Heart right ventricle (tissue), 16 donors: Measurements from ENCODE around the gene PTPRM. TPM values are rescaled to one million over a fixed set of nuclear protein-coding genes. Genes with fewer than 3 reads are reported as not detected.
A peak's percentile ranks its signal among the peaks of the same experiment; 100 is the strongest.

ENCODE experiments used
- ATAC-seq, 8 donors: fragments of 200-7000 bp; cut with Tn5 transposase; one replicate each; pipeline ENCODE4 v1.9.1; 2020; ENCODE audit warnings: mild to moderate bottlenecking in 8 of 8, moderate library complexity in 8 of 8, moderate number of reproducible peaks in 1 of 8
- DNase-seq, 2 donors: peaks; one replicate each; pipeline ENCODE4 v3.0.0-alpha.2; 2020
- H3K27ac ChIP-seq, 10 donors: fragments of 200-600 bp; sonication (generic) in 2 of 10; one replicate each; pipeline versions ENCODE4 v1.5.0 to v1.8.0; 2020 to 2022; ENCODE audit warnings: mild to moderate bottlenecking in 3 of 10
- H3K27me3 ChIP-seq, 7 donors: fragments of 200-600 bp; one replicate each; pipeline ENCODE4 v1.8.0; 2021 to 2022; ENCODE audit warnings: mild to moderate bottlenecking in 2 of 7
- H3K36me3 ChIP-seq, 9 donors: fragments of 200-600 bp; sonication (generic) in 1 of 9; one replicate each; pipeline versions ENCODE4 v1.5.0 to v1.8.0; 2020 to 2022; ENCODE audit warnings: mild to moderate bottlenecking in 2 of 9
- H3K4me1 ChIP-seq, 9 donors: fragments of 200-600 bp; sonication (generic) in 1 of 9; one replicate each; pipeline versions ENCODE4 v1.5.0 to v1.8.0; 2020 to 2022; ENCODE audit warnings: mild to moderate bottlenecking in 4 of 9
- H3K4me3 ChIP-seq, 10 donors: fragments of 200-600 bp; sonication (generic) in 2 of 10; one replicate each; pipeline versions ENCODE4 v1.5.0 to v1.8.0; 2020 to 2022; ENCODE audit warnings: mild to moderate bottlenecking in 7 of 10, moderate library complexity in 2 of 10
- H3K9me3 ChIP-seq, 11 donors: fragments of 200-600 bp in 10 of 11; sonication (generic) in 2 of 11; one replicate each; pipeline versions ENCODE4 v1.5.0 to v1.8.0; 2013 to 2022; ENCODE audit warnings: mild to moderate bottlenecking in 2 of 11, control low read depth in 1 of 11, moderate library complexity in 1 of 11
- WGBS, 2 donors: extraction: QIAGEN DNeasy Blood & Tissue Kit; methylation state at CpG; one replicate each; pipeline ENCODE4 v1.1.7; 2013; ENCODE audit warnings: inconsistent platforms in 1 of 2; 5-methylcytosine and 5-hydroxymethylcytosine counted together
- intact Hi-C, 10 donors: fragments of 100-400 bp; cut with DNase I; formaldehyde crosslinking; loops; one replicate each; pipeline versions ENCODE4 v1.11.1 to v1.14.2; 2022
- polyA plus RNA-seq, 2 donors: library from polyadenylated mRNA; stranded (reverse); fragments of 200-250 nt; gene quantifications; one replicate each; pipeline ENCODE4 v1.2.3, GENCODE V29; 2013
- total RNA-seq, 10 donors: library from RNA; stranded (reverse); fragmentation: NEBNext Ultra II Directional in 3 of 10; extraction: Animal tissue kit (Norgen Biotek cat#: 25700) in 3 of 10; gene quantifications; one replicate each; pipeline versions ENCODE4 v1.2.1 to v1.2.4, GENCODE V29; 2021 to 2023
- TF ChIP-seq, protein P1 (sequence below), 9 donors: fragments of 200-600 bp; sonication (generic) in 2 of 9; IDR thresholded peaks; one replicate each; pipeline versions ENCODE4 v1.5.0 to v1.8.0; 2021 to 2022; ENCODE audit warnings: antibody characterized with exemption in 9 of 9, mild to moderate bottlenecking in 5 of 9, moderate library complexity in 1 of 9
- donor health status: Arrhythmogenic right ventricular cardiomyopathy.
- donor health status: ischemic (EF 13 %, LVEDD 7.1; RV severe dilation, severe dysfunction).
- donor health status: healthy with polysubstance abuse.
- donor health status: DM: no; HTN: yes; CAD: no.
- donor health status: DM: no; HTN: no; CAD: no.
- donor health status: ischemic (EF 25% LVEDD 6.9; RV normal size, moderate dysfunction).
- donor health status: ischemic (EF 25% LVEDD 5.7; RV mildly dilated, moderate dysfunction).
- donor health status: healthy.
- donor health status: DM: yes; HTN: yes; CAD: no.
- donor health status: Ischemic cardiomyopathy.
- donor health status: ischemic (EF 35%, LVEDD 5.7; RV mildly dilated, moderate dysfunction).
- donor health status: nonischemic (EF 11% LVEDD 7.7; RV severe dilation, severe dysfunction).
- donor health status: DM: yes; HTN: yes; CAD: no.
- donor health status: PGD.
- donor health status: ischemic (EF 29% LVEDD 5.4; RV normal size, mild dysfunction).
- donor health status: nonischemic (EF 23%, LVEDD 6.1; RV moderate dilation, normal function).

The PTPRM gene
- total and polyA plus RNA-seq, 12 donors: 81.7 to 170 (median 132) TPM

DNA sequence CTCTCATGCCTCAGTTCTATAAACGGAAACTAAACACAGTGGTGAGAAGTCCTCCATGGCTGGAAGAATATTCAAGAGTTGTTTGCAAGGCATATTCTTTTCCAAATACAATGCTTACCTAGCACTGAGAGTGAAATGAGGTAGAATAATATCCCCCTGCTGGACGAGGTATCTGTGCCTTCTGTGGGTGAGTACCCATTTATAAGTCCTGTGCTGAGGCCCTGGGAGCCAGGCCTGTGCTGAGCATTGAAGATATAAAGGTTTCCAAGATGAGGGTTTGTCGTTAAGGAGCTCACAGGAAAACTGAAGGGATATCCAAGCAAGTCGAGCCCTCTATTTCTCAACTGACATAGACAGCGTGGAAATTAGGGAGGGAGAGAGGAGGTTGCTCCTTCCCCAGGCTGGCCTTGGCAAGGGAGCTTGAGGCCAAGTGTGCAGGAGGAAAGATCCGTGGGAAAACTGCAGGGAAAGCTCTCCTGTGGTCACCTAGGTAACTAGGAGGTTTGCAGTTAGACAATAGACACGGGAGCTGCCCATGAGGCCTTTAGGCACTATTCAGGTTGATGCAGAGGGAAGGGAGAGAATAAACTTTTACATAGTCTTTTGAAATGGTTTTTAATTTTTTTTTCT is 17.6 kb downstream of the PTPRM start:
- WGBS, 2 donors: 44 to 54% methylated on average over 7 of the region's 7 CpGs
- no peaks in the 10 kb centered on the region for H3K9me3 ChIP-seq
- TF ChIP-seq, protein P1, sequence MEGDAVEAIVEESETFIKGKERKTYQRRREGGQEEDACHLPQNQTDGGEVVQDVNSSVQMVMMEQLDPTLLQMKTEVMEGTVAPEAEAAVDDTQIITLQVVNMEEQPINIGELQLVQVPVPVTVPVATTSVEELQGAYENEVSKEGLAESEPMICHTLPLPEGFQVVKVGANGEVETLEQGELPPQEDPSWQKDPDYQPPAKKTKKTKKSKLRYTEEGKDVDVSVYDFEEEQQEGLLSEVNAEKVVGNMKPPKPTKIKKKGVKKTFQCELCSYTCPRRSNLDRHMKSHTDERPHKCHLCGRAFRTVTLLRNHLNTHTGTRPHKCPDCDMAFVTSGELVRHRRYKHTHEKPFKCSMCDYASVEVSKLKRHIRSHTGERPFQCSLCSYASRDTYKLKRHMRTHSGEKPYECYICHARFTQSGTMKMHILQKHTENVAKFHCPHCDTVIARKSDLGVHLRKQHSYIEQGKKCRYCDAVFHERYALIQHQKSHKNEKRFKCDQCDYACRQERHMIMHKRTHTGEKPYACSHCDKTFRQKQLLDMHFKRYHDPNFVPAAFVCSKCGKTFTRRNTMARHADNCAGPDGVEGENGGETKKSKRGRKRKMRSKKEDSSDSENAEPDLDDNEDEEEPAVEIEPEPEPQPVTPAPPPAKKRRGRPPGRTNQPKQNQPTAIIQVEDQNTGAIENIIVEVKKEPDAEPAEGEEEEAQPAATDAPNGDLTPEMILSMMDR (IDR thresholded peaks at IDR 0.05): no peak
- H3K27me3 ChIP-seq: no peaks in the 10 kb centered on the region
- H3K4me3 ChIP-seq: no peak overlapping the region
- peak; percentile 23 to 56 (median 42) for ATAC-seq
- H3K36me3 ChIP-seq: no peaks in the 10 kb centered on the region
- no peak for DNase-seq
- H3K4me1 ChIP-seq: peaks cover 0 to 99% (median 68%) of the 10 kb centered on the region in 9 donors
- H3K27ac ChIP-seq: peak overlapping the region in 5 of 10 donors; percentile 10 to 72 (median 24)
- intact Hi-C loops: no loop called here

DNA sequence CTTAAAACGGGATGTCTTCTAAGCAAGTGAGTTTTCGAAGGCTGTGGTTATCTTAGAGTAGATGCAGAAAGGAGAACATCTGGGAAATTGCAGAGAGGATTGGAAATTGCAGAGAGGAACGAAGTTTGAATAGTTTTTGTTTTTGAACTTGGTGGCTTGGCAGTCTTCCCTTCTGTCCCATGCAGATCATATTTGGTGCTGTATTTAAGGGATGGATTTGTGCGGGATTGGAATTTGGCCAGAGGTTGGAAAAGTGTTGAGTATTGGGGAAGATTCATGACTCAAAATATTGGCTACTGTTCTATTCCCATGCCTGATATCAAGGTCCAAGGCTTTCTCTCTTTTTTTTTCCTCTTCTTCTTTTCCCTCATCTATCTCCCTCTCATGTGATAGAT is 18.2 kb downstream of the PTPRM start:
- H3K4me3 ChIP-seq: no peak overlapping the region
- H3K4me1 ChIP-seq: peaks cover 0 to 99% (median 65%) of the 10 kb centered on the region in 9 donors
- no peaks in the 10 kb centered on the region for H3K9me3 ChIP-seq
- intact Hi-C loops: no loop called here
- DNase-seq: no peak
- peak overlapping the region in 3 of 10 donors; percentile 24 to 72 (median 55) for H3K27ac ChIP-seq
- WGBS, 2 donors: 39 to 49% methylated on average over 4 of the region's 4 CpGs
- no peaks in the 10 kb centered on the region for H3K27me3 ChIP-seq
- ATAC-seq: peak in 3 of 8 donors; percentile 14 to 21 (median 17)
- TF ChIP-seq, protein P1 (IDR thresholded peaks at IDR 0.05): no peak
- H3K36me3 ChIP-seq: no peaks in the 10 kb centered on the region

DNA sequence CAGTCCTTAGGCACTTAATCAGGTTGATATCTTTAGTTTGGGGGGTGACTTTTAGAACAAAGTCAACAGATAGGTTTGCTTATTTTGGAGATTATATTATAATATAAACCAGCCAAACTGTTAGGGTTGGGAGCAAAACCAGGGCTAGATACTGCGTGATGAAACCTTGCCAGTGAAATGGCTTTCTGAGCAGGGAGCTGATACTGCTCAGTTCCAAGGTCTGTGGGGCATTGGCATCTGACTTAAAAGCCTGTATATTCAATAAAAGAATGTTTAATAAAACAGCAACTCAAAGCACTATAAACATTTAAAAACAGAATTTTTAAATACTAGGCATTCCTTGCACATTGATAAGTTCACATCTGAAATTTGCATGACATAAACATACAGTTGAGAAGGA is 19.3 kb downstream of the PTPRM start:
- TF ChIP-seq, protein P1 (IDR thresholded peaks at IDR 0.05): no peak
- peaks cover 7 to 99% (median 67%) of the 10 kb centered on the region in 9 donors for H3K4me1 ChIP-seq

DNA sequence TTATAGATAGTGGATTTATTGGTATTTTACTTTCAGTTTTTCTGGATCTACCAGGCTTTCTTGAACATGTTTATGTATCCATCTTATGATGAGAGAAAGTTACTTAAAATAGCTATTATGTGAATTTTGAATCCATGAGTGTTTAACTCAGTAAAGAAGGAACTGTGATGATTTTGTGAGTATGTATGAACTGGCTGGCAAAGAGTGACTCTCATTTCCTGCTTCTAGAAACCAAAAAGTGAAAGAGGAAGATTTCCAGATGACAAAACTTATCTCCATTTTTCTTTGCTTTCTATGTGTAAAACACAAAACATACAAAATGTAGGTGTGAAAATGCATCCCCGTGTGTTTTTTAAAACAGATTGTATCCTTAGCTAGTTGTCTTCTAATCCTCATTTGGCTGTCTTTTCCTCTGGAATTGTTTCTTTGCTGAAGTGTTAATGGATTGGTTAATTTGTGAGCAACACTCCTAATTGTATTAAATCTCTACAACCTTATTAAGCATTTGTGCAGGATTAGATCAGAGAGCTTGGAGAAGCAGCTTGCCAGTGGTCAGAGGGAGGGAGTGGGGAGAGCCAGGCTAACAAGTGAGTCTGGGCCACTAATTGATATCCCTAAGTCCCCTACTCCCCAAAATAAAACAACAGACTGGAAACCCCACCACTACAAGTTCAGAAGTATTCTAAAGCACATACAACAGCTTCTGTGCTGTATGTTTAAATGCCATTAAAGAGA is 23.9 kb downstream of the PTPRM start:
- TF ChIP-seq, protein P1 (IDR thresholded peaks at IDR 0.05): no peak
- Histone ChIP-seq H3K27me3 (no peaks in the 10 kb centered on the region), H3K27ac (peak overlapping the region in 1 of 10 donors; percentile 39), H3K9me3 (no peaks in the 10 kb centered on the region), H3K4me1 (peaks cover 8 to 99% (median 68%) of the 10 kb centered on the region in 9 donors), H3K36me3 (no peaks in the 10 kb centered on the region), H3K4me3 (no peak overlapping the region)
- no peak for ATAC-seq
- intact Hi-C loops: no loop called here
- DNase-seq: no peak
- 37 to 52% methylated on average over 1 of the region's 1 CpG for WGBS, 2 donors

More for the DNA sequence above, 19.3 kb downstream of the PTPRM start:
- peak overlapping the region in 1 of 10 donors; percentile 72 for H3K27ac ChIP-seq
- DNase-seq (no peak), ATAC-seq (peak in 2 of 8 donors; percentile 33 to 38)
- WGBS, 2 donors: 67 to 75% methylated on average over 1 of the region's 1 CpG
- H3K36me3 ChIP-seq: no peaks in the 10 kb centered on the region
- H3K27me3 ChIP-seq: no peaks in the 10 kb centered on the region
- H3K4me3 ChIP-seq: no peak overlapping the region
- H3K9me3 ChIP-seq: no peaks in the 10 kb centered on the region
- intact Hi-C loops: no loop called here
